Esophagus squamous epithelium (tissue), 4 donors: ENCODE data around the gene SDK2.

Experiments
- CTCF ChIP-seq, 6 experiments: fragments of 450-650 bp in 4 of 6; fragments of 200-600 bp in 2 of 6; sonication (generic) in 2 of 6; IDR thresholded peaks; one replicate each; pipeline ENCODE4 v1.5.1; 2016 to 2019; ENCODE audit warnings: antibody characterized with exemption in 6 of 6, mild to moderate bottlenecking in 4 of 6, moderate library complexity in 4 of 6
- POLR2A ChIP-seq, 4 donors: fragments of 450-650 bp; IDR thresholded peaks; one replicate each; pipeline ENCODE4 v1.6.1; 2017; ENCODE audit warnings: antibody characterized with exemption in 4 of 4, mild to moderate bottlenecking in 4 of 4, moderate library complexity in 3 of 4

- TF ChIP-seq POLR2A (IDR thresholded peaks at IDR 0.05) (no peak), CTCF (IDR thresholded peaks at IDR 0.05) (peak in 1 of 6 experiments; percentile 26)
These were observed 5.9 kb upstream of the SDK2 start for GRCh38 chr17:73650140-73650539.
